Measurements from ENCODE around the gene ZNF654.
"Not testable (repeated sequence)": the region's sequence is repeated elsewhere in the genome, so short reads cannot be mapped to it uniquely, and the experiment has no call there.

ZNF654 gene

GRCh38 chr3:88147261-88147660 lies 88.2 kb downstream of the ZNF654 start:
- DNase-seq: no peak

- DNase-seq: no peak
These were observed 89.6 kb downstream of the ZNF654 start for GRCh38 chr3:88148651-88149050.

GRCh38 chr3:88149101-88149508 lies 90.0 kb downstream of the ZNF654 start:
- DNase-seq: no peak

- peak; percentile 90 for DNase-seq
These were observed 90.7 kb downstream of the ZNF654 start, which contains the start of gene C3orf38 for GRCh38 chr3:88149509-88150362. TSS of gene C3orf38 (plus strand) at chr3:88149959. CDS start at chr3:88150053, 94 bp downstream.

GRCh38 chr3:88150371-88150770 lies 91.3 kb downstream of the ZNF654 start:
- peak; percentile 46 for DNase-seq

- DNase-seq: no peak
These were observed 91.8 kb downstream of the ZNF654 start for GRCh38 chr3:88150806-88151205.

GRCh38 chr3:88151358-88151757 lies 92.3 kb downstream of the ZNF654 start:
- peak; percentile 29 for DNase-seq

GRCh38 chr3:88152841-88153240 lies 93.8 kb downstream of the ZNF654 start:
- no peak for DNase-seq

- no peak for DNase-seq
These were observed 107.4 kb downstream of the ZNF654 start for GRCh38 chr3:88166419-88166971.

GRCh38 chr3:88167173-88167572 lies 108.1 kb downstream of the ZNF654 start:
- DNase-seq: no peak

- DNase-seq: no peak
These were observed 108.6 kb downstream of the ZNF654 start for GRCh38 chr3:88167704-88168103.

GRCh38 chr3:88168171-88168570 lies 109.1 kb downstream of the ZNF654 start:
- DNase-seq: no peak

GRCh38 chr3:88180398-88180999 lies 121.4 kb downstream of the ZNF654 start:
- peak; percentile 50 for DNase-seq

GRCh38 chr3:88182165-88182918 lies 123.3 kb downstream of the ZNF654 start:
- DNase-seq: not testable (repeated sequence)

- DNase-seq: no peak
These were observed 129.4 kb downstream of the ZNF654 start for GRCh38 chr3:88188436-88188835.

GRCh38 chr3:88189361-88189810 lies 130.3 kb downstream of the ZNF654 start:
- peak; percentile 37 for DNase-seq

- DNase-seq: no peak
These were observed 132.9 kb downstream of the ZNF654 start for GRCh38 chr3:88191872-88192409.

- DNase-seq: no peak
These were observed 133.6 kb downstream of the ZNF654 start for GRCh38 chr3:88192631-88193030.

Data from activated CD4-positive, alpha-beta T cell treated with anti-CD3 and anti-CD28 coated beads, Interleukin-10, Interleukin-2, amounts not matched to agents 100 ng/mL and 50 ng/mL, durations not matched to agents 16 hours and 8 hours (primary cell).